SU-DHL-6 (cell line): ENCODE measurements around the gene NUB1.
"Not testable (repeated sequence)": the region's sequence is repeated elsewhere in the genome, so short reads cannot be mapped to it uniquely, and the experiment has no call there.

ENCODE experiments used
- H2AFZ ChIP-seq: fragments of 200-600 bp; sonication (generic); 2 replicates; pipeline ENCODE4 v1.6.1; 2014; ENCODE audit warnings: low read depth, mild to moderate bottlenecking, moderate library complexity, mixed read lengths, antibody characterized with exemption, low read length; ENCODE audit not compliant: severe bottlenecking
- H3F3A ChIP-seq: fragments of 200-600 bp; shearing (Covaris generic); 2 replicates; pipeline ENCODE4 v1.6.0; 2016; ENCODE audit warnings: antibody characterized with exemption, mild to moderate bottlenecking; ENCODE audit not compliant: insufficient read depth
- H3K27ac ChIP-seq: fragments of 200-600 bp; sonication (generic); 2 replicates; pipeline ENCODE4 v1.5.1; 2016; ENCODE audit warnings: low read depth, mild to moderate bottlenecking, low read length, moderate library complexity, mixed read lengths
- H3K27me3 ChIP-seq: fragments of 200-600 bp; sonication (generic), shearing (Covaris generic); 2 replicates; pipeline ENCODE4 v1.6.0; 2014; ENCODE audit warnings: mild to moderate bottlenecking, low read length
- H3K36me3 ChIP-seq: fragments of 200-600 bp; sonication (generic); 2 replicates; pipeline ENCODE4 v1.6.1; 2014; ENCODE audit warnings: mild to moderate bottlenecking, low read length, mixed read lengths
- H3K4me2 ChIP-seq: fragments of 300-600, 200-600 bp; shearing (Covaris generic), sonication (generic); 2 replicates; pipeline ENCODE4 v1.6.0; 2014; ENCODE audit warnings: low read length, low read depth, mild to moderate bottlenecking; ENCODE audit not compliant: poor library complexity, severe bottlenecking
- H3K4me3 ChIP-seq: fragments of 200-600 bp; sonication (generic); 2 replicates; pipeline ENCODE4 v1.5.1; 2014; ENCODE audit warnings: antibody characterized with exemption, low read length, mild to moderate bottlenecking, mixed read lengths; ENCODE audit not compliant: insufficient read depth, poor library complexity, severe bottlenecking
- H3K79me2 ChIP-seq: fragments of 200-600 bp; sonication (generic); 2 replicates; pipeline ENCODE4 v1.6.1; 2014; ENCODE audit warnings: mild to moderate bottlenecking, low read length, moderate library complexity; ENCODE audit not compliant: insufficient read depth
- H3K9ac ChIP-seq: fragments of 200-600 bp; sonication (generic); 2 replicates; pipeline ENCODE4 v1.7.0; 2014; ENCODE audit warnings: mild to moderate bottlenecking, low read length
- H3K9me2 ChIP-seq: fragments of 200-600 bp; sonication (generic); replicated peaks from 2 replicates; pipeline ENCODE4 v1.6.1; 2014; ENCODE audit warnings: low read length; ENCODE audit not compliant: insufficient read depth
- H3K9me3 ChIP-seq: fragments of 200-600 bp; sonication (generic); 2 replicates; pipeline ENCODE4 v1.6.1; 2014; ENCODE audit warnings: low read length, mixed read lengths; ENCODE audit not compliant: insufficient read depth
- H4K20me1 ChIP-seq: fragments of 200-600 bp; sonication (generic); 2 replicates; pipeline ENCODE4 v1.6.1; 2014; ENCODE audit warnings: low read depth, mild to moderate bottlenecking, antibody characterized with exemption, low read length, moderate library complexity, mixed read lengths
- CTCF ChIP-seq: fragments of 200-600 bp; sonication (generic); IDR thresholded peaks from one replicate; pipeline ENCODE4 v1.5.1; 2017; ENCODE audit warnings: antibody characterized with exemption, mild to moderate bottlenecking, low read length, moderate library complexity; ENCODE audit not compliant: insufficient read depth, poor library complexity, severe bottlenecking
- EZH2phosphoT487 ChIP-seq: fragments of 200-600 bp; sonication (generic), shearing (Covaris generic); conservative IDR thresholded peaks from 2 replicates; pipeline ENCODE4 v1.6.1; 2018; ENCODE audit warnings: mild to moderate bottlenecking, antibody characterized with exemption, low read length, moderate library complexity, mixed read lengths

NUB1 gene

GRCh38 chr7:151301471-151302462 is 39.8 kb upstream of the NUB1 start:
- no peaks in the 10 kb centered on the region for H3F3A ChIP-seq
- TF ChIP-seq EZH2phosphoT487: no peak
- TF ChIP-seq CTCF: no peak
- H3K27ac ChIP-seq: no peak overlapping the region
- no peaks in the 10 kb centered on the region for H3K27me3 ChIP-seq
- H3K9me3 ChIP-seq: no peaks in the 10 kb centered on the region
- H3K9ac ChIP-seq: no peak overlapping the region
- no peak overlapping the region for H3K4me3 ChIP-seq
- no peaks in the 10 kb centered on the region for H3K36me3 ChIP-seq
- H4K20me1 ChIP-seq: no peaks in the 10 kb centered on the region
- H3K9me2 ChIP-seq: no peaks in the 10 kb centered on the region
- no peak overlapping the region for H3K4me2 ChIP-seq
- no peaks in the 10 kb centered on the region for H3K79me2 ChIP-seq
- no peak overlapping the region for H2AFZ ChIP-seq

- not testable (repeated sequence) for H3K4me2 ChIP-seq, H3K9ac ChIP-seq, H3K79me2 ChIP-seq, H2AFZ ChIP-seq, H3K36me3 ChIP-seq, H3K9me3 ChIP-seq, H3K27ac ChIP-seq, H3K4me3 ChIP-seq, H3K27me3 ChIP-seq, H4K20me1 ChIP-seq, H3K9me2 ChIP-seq, H3F3A ChIP-seq
Measured at GRCh38 chr7:151304251-151304650, 37.4 kb upstream of the NUB1 start.

DNA sequence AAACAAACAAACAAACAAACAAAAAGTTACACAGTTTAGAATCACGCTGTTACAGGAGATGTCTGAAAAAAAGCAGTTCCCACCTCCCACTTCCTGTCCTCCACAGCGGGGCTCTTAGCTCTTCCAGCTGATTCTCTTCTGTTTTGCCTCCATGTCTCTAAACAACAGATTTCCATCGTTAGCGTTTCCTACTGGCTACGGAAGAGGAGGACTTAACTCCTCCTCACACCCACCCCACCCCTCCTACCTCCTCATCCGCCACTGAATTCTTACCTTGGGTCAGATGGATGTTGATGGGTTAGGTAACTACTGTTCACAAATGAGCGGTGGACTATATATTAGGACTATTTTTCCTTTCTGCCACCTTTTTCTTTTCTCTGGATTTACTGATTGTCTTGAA is 36.8 kb upstream of the NUB1 start:
- Histone ChIP-seq H3K27ac (no peak overlapping the region), H3K9ac (no peak overlapping the region), H3K27me3 (no peaks in the 10 kb centered on the region), H3K4me3 (no peak overlapping the region), H2AFZ (no peak overlapping the region), H3K4me2 (no peak overlapping the region), H3K9me2 (no peaks in the 10 kb centered on the region), H3K9me3 (no peaks in the 10 kb centered on the region), H3K79me2 (no peaks in the 10 kb centered on the region), H4K20me1 (no peaks in the 10 kb centered on the region), H3F3A (no peaks in the 10 kb centered on the region), H3K36me3 (no peaks in the 10 kb centered on the region)
- TF ChIP-seq CTCF (no peak), EZH2phosphoT487 (no peak)

- Histone ChIP-seq H3K36me3 (no peaks in the 10 kb centered on the region), H3K9me3 (no peaks in the 10 kb centered on the region; the same call in 1 of the 2 replicates), H3K9me2 (no peaks in the 10 kb centered on the region), H3K79me2 (no peaks in the 10 kb centered on the region), H3K4me2 (no peak overlapping the region), H2AFZ (no peak overlapping the region), H4K20me1 (no peaks in the 10 kb centered on the region), H3F3A (no peaks in the 10 kb centered on the region), H3K27me3 (no peaks in the 10 kb centered on the region), H3K9ac (no peak overlapping the region), H3K4me3 (no peak overlapping the region), H3K27ac (no peak overlapping the region)
- TF ChIP-seq EZH2phosphoT487 (no peak), CTCF (no peak)
Measured at GRCh38 chr7:151306374-151306773, 35.2 kb upstream of the NUB1 start.
